ENCODE measurements around the gene ARVCF. TPM values are rescaled to one million over a fixed set of nuclear protein-coding genes. Genes with fewer than 3 reads are reported as not detected.

The ARVCF gene
- polyA plus RNA-seq, 1 of the 3 experiments (the other 2 are of a cell fraction): 27.4 TPM

DNA sequence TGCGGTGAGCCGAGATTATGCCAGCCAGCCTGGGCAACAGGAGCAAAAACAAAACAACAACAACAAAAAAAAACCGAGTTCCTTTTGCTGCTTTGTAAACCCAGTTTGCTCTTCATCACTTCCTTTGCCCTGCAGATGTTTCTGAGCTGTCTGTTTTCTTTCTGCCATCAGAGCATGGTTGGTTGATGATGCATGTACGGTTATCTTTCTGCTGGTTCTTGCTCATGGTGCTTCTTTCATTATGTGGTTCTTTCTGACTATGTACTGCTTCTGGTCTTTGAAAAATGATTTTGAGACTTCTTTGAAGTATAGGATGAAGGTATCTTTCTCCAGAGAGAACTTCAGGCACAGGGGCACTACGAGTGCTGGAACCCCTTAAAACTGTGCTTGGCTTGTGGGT is 17.5 kb upstream of the ARVCF start:
- DNase-seq: no peak
- TF ChIP-seq GATA2 (CRISPR knock-in tag; IDR thresholded peaks at IDR 0.05) (no peak), RXRA (IDR thresholded peaks at IDR 0.05; ENCODE audit: borderline replicate concordance, low read depth) (no peak), USF2 (IDR thresholded peaks at IDR 0.05; ENCODE audit: borderline replicate concordance, low read depth, low read length) (no peak), GABPA (IDR thresholded peaks at IDR 0.05; ENCODE audit: low read depth) (no peak), USF1 (IDR thresholded peaks at IDR 0.05; ENCODE audit: borderline replicate concordance, low read depth) (no peak), PBX3 (IDR thresholded peaks at IDR 0.05) (no peak), FOSL2 (IDR thresholded peaks at IDR 0.05; ENCODE audit: borderline replicate concordance, low read depth) (no peak), SMC3 (IDR thresholded peaks at IDR 0.05; ENCODE audit: low read depth, low read length) (no peak), EP300 (IDR thresholded peaks at IDR 0.05; ENCODE audit: borderline replicate concordance in 1 of 2, low read depth in 1 of 2, low read length in 1 of 2) (no peak), TEAD4 (IDR thresholded peaks at IDR 0.05; ENCODE audit: borderline replicate concordance, insufficient read depth) (no peak), POLR2AphosphoS5 (IDR thresholded peaks at IDR 0.05; ENCODE audit: low read depth, low read length) (no peak), CTCF (IDR thresholded peaks at IDR 0.05) (no peak), NFIC (IDR thresholded peaks at IDR 0.05; ENCODE audit: borderline replicate concordance) (no peak), JUND (IDR thresholded peaks at IDR 0.05) (no peak), YY1 (IDR thresholded peaks at IDR 0.05; ENCODE audit: low read depth) (no peak), MXI1 (IDR thresholded peaks at IDR 0.05; ENCODE audit: low read depth, low read length) (no peak), FOXM1 (IDR thresholded peaks at IDR 0.05; ENCODE audit: low read depth) (no peak)
- TF ChIP-seq, protein P1, sequence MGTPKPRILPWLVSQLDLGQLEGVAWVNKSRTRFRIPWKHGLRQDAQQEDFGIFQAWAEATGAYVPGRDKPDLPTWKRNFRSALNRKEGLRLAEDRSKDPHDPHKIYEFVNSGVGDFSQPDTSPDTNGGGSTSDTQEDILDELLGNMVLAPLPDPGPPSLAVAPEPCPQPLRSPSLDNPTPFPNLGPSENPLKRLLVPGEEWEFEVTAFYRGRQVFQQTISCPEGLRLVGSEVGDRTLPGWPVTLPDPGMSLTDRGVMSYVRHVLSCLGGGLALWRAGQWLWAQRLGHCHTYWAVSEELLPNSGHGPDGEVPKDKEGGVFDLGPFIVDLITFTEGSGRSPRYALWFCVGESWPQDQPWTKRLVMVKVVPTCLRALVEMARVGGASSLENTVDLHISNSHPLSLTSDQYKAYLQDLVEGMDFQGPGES (IDR thresholded peaks at IDR 0.05; ENCODE audit: low read depth, low read length): no peak
- TF ChIP-seq, protein P2, sequence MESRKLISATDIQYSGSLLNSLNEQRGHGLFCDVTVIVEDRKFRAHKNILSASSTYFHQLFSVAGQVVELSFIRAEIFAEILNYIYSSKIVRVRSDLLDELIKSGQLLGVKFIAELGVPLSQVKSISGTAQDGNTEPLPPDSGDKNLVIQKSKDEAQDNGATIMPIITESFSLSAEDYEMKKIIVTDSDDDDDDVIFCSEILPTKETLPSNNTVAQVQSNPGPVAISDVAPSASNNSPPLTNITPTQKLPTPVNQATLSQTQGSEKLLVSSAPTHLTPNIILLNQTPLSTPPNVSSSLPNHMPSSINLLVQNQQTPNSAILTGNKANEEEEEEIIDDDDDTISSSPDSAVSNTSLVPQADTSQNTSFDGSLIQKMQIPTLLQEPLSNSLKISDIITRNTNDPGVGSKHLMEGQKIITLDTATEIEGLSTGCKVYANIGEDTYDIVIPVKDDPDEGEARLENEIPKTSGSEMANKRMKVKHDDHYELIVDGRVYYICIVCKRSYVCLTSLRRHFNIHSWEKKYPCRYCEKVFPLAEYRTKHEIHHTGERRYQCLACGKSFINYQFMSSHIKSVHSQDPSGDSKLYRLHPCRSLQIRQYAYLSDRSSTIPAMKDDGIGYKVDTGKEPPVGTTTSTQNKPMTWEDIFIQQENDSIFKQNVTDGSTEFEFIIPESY (IDR thresholded peaks at IDR 0.05; ENCODE audit: borderline replicate concordance, low read depth): no peak
- TF ChIP-seq, protein P3, sequence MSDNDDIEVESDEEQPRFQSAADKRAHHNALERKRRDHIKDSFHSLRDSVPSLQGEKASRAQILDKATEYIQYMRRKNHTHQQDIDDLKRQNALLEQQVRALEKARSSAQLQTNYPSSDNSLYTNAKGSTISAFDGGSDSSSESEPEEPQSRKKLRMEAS (IDR thresholded peaks at IDR 0.05; ENCODE audit: low read depth): no peak
- H3K27ac ChIP-seq (ENCODE audit: low read depth in 2 of 2, low read length in 1 of 2): no peak overlapping the region
- no peak overlapping the region for H3K4me3 ChIP-seq (ENCODE audit: low read depth in 2 of 2, low read length in 1 of 2)
- no peaks in the 10 kb centered on the region for H3K9me2 ChIP-seq
- H3K9me3 ChIP-seq: no peaks in the 10 kb centered on the region
- 0 out of 2 replicates have a peak, but pooled peaks cover 9% of the 10 kb centered on the region for H4K20me1 ChIP-seq (ENCODE audit: insufficient read depth)
- 86% methylated on average over 5 of the region's 5 CpGs for WGBS (ENCODE audit: low lambda C conversion rate)
- no peaks in the 10 kb centered on the region for H3K27me3 ChIP-seq (ENCODE audit: insufficient read depth)
- peaks cover 21% of the 10 kb centered on the region; the same call in 1 of the 2 replicates for H3K79me2 ChIP-seq (ENCODE audit: insufficient read depth)
- no peaks in the 10 kb centered on the region for H3K36me3 ChIP-seq (replicated peaks in 1 of 2; ENCODE audit: control insufficient read depth in 1 of 2, insufficient read depth in 2 of 2, low read length in 1 of 2)
- H3F3A ChIP-seq (replicated peaks; ENCODE audit: insufficient read depth): no peaks in the 10 kb centered on the region
- H3K9ac ChIP-seq: no peak overlapping the region
- no peak overlapping the region for H3K4me2 ChIP-seq
- CTCF ChIA-PET: interaction anchor here (1.0 kb wide), 1 partner anchor 19 kb away, joined by 3 read pairs; no protein-coding TSS in a partner anchor
- POLR2A ChIA-PET: no interaction called here
- H3K4me1 ChIP-seq (ENCODE audit: control insufficient read depth in 1 of 2, insufficient read depth in 2 of 2, low read depth in 1 of 2, low read length in 1 of 2): peaks cover 0 to 26% of the 10 kb centered on the region in 2 experiments; a peak in 1 of 4 replicates
- no peak overlapping the region for H2AFZ ChIP-seq (ENCODE audit: low read depth)

Measured in SK-N-SH (cell line).